ENCODE data around the gene TMEM179. TPM values are rescaled to one million over a fixed set of nuclear protein-coding genes. Genes with fewer than 3 reads are reported as not detected.

The TMEM179 gene
- total and polyA plus RNA-seq, 2 of the 8 experiments (the other 6 are each of a cell fraction or from before 2014, with no cell fraction given), result 2.9 to 4.0 TPM

- no peak for TF ChIP-seq USF2 (IDR thresholded peaks at IDR 0.05; ENCODE audit: low read length)
- TF ChIP-seq JUN (IDR thresholded peaks at IDR 0.05; ENCODE audit: low read depth, low read length), result no peak
- no peak for TF ChIP-seq POLR2A (IDR thresholded peaks at IDR 0.05; ENCODE audit: control extremely low read depth in 1 of 2, low read depth in 2 of 2, low read length in 2 of 2)
- no peak for TF ChIP-seq NANOG (IDR thresholded peaks at IDR 0.05; ENCODE audit: insufficient read depth, low read depth, low read length, poor library complexity, severe bottlenecking)
These were observed 58.5 kb downstream of the TMEM179 start (continued) for GRCh38 chr14:104545942-104546501.

Data from H1 (cell line).